GM23338 (cell line): ENCODE data around the gene F12. TPM values are rescaled to one million over a fixed set of nuclear protein-coding genes. Genes with fewer than 3 reads are reported as not detected.

Source experiments
- CTCF ChIP-seq, 2 experiments: fragments of 200-600 bp in 1 of 2; sonication (generic) in 1 of 2; conservative IDR thresholded peaks; 2 replicates each; pipeline versions ENCODE4 v1.5.1 to v1.6.1; 2016 to 2017; ENCODE audit warnings: antibody characterized with exemption in 2 of 2, low read depth in 2 of 2, mild to moderate bottlenecking in 2 of 2, moderate library complexity in 1 of 2
- EZH2 ChIP-seq: fragments of 200-600 bp; sonication (generic); IDR thresholded peaks from one replicate; pipeline ENCODE4 v1.8.0; 2017; ENCODE audit warnings: antibody characterized with exemption, mild to moderate bottlenecking, low read depth; ENCODE audit not compliant: unreplicated experiment
- EZH2phosphoT487 ChIP-seq: fragments of 200-600 bp; sonication (generic); IDR thresholded peaks from one replicate; pipeline ENCODE4 v1.8.1; 2018; ENCODE audit warnings: antibody characterized with exemption; ENCODE audit not compliant: unreplicated experiment
- NANOG ChIP-seq: IDR thresholded peaks from 2 replicates; pipeline ENCODE4 v1.6.1; 2016; ENCODE audit warnings: antibody characterized with exemption, borderline replicate concordance
- POLR2AphosphoS5 ChIP-seq: IDR thresholded peaks from 2 replicates; pipeline ENCODE4 v1.6.1; 2016; ENCODE audit warnings: antibody characterized with exemption, low read depth
- ZNF331 ChIP-seq: fragments of 250-450 bp; sonication (Bioruptor Pico); IDR thresholded peaks from 2 replicates; pipeline ENCODE4 v1.5.0; 2020; ENCODE audit warnings: low read depth, mild to moderate bottlenecking, moderate library complexity
- ZNF462 ChIP-seq: fragments of 250-450 bp; sonication (Bioruptor Pico); IDR thresholded peaks from 2 replicates; pipeline ENCODE4 v1.5.0; 2020; ENCODE audit warnings: mild to moderate bottlenecking, moderate library complexity
- polyA plus RNA-seq: library from polyadenylated mRNA; unstranded; fragments of >200 nt; fragmentation: Nextera tagmentation; extraction: Ambion mirVana; gene quantifications from 2 replicates; pipeline ENCODE4 v1.2.1, GENCODE V29; 2016
- total RNA-seq: library from RNA; depleted of rRNA; stranded (reverse); fragments of >200 nt; shearing (Covaris generic); gene quantifications from 2 replicates; pipeline ENCODE4 v1.2.3, GENCODE V29; 2014

F12 gene
- total and polyA plus RNA-seq, 2 experiments from 2014 or later: 2.9 to 8.0 TPM

- TF ChIP-seq ZNF462 (CRISPR knock-in tag) (no peak), EZH2 (no peak), EZH2phosphoT487 (no peak), POLR2AphosphoS5 (no peak), CTCF (conservative IDR thresholded peaks at IDR 0.05; ENCODE audit: low read depth in 2 of 2) (no peak), ZNF331 (CRISPR knock-in tag) (no peak), NANOG (no peak)
These were observed 4.7 kb downstream of the F12 start (continued) for GRCh38 chr5:177404641-177405179.
